K562 (cell line): Measurements from ENCODE around the gene LMAN1. TPM values are rescaled to one million over a fixed set of nuclear protein-coding genes. Genes with fewer than 3 reads are reported as not detected.

Experiments
- ATAC-seq: fragments of 200-7000 bp; cut with Tn5 transposase; 3 replicates; pipeline ENCODE4 v1.9.1; 2020; ENCODE audit warnings: moderate library complexity
- BruUV-seq: library from RNA; stranded (reverse); fragments of 400-500 nt; replicated peaks from 2 replicates; lab custom pipeline; 2021; lab: Mats Ljungman, UMichigan
- CTCF ChIA-PET: fragments of 300-600 bp; formaldehyde crosslinking; extraction: SDS; loops from one replicate; lab custom pipeline; 2021; ENCODE audit warnings: low intra/inter-chr PET ratio; lab: Yijun Ruan, JAX
- POLR2A ChIA-PET: fragments of 300-600, 350-650 bp; sonication (Branson Sonifier 250); formaldehyde crosslinking; extraction: SDS; loops from one replicate; lab custom pipeline; 2021; ENCODE audit warnings: antibody characterized with exemption, inconsistent platforms; lab: Yijun Ruan, JAX
- DNase-seq, 4 experiments: peaks; one replicate each; pipeline versions ENCODE4 v3.0.0 to v3.0.0-alpha.2; 2011 to 2018; ENCODE audit warnings: low spot score in 3 of 4, mixed read lengths in 3 of 4; ENCODE audit errors: extremely low read depth in 1 of 4
- FAIRE-seq: peaks from 2 replicates; lab custom pipeline; 2011; peaks lifted over from hg19 to GRCh38; lab: Jason Lieb, UNC
- H2AFZ ChIP-seq: 2 replicates; pipeline ENCODE4 v1.6.0; 2011; ENCODE audit warnings: low read depth, low read length, control low read depth, inconsistent platforms
- H3K27ac ChIP-seq: fragments of 200-600 bp; 3 replicates; pipeline ENCODE4 v1.8.0; 2011; ENCODE audit warnings: low read depth, mild to moderate bottlenecking, control low read depth, inconsistent platforms, low read length, moderate library complexity, mixed read lengths; ENCODE audit errors: extremely low read depth
- H3K27me3 ChIP-seq, 2 experiments: fragments of 300-600 bp in 1 of 2; 2 replicates in 1 of 2; 3 replicates in 1 of 2; pipeline versions ENCODE4 v1.6.0 to v1.8.0; 2011; ENCODE audit warnings: inconsistent platforms in 2 of 2, low read length in 2 of 2, mild to moderate bottlenecking in 1 of 2, mixed read lengths in 1 of 2, moderate library complexity in 1 of 2; ENCODE audit not compliant: control insufficient read depth in 2 of 2, insufficient read depth in 2 of 2
- H3K36me3 ChIP-seq: fragments of 300-600 bp; 3 replicates; pipeline ENCODE4 v1.8.0; 2011; ENCODE audit warnings: mild to moderate bottlenecking, low read length, inconsistent platforms; ENCODE audit not compliant: control insufficient read depth, insufficient read depth
- H3K4me1 ChIP-seq, 2 experiments: fragments of 200-600 bp in 1 of 2; replicated peaks in 1 of 2; 2 replicates in 1 of 2; 3 replicates in 1 of 2; pipeline versions ENCODE4 v1.5.1 to v1.8.0; 2011; ENCODE audit warnings: inconsistent platforms in 2 of 2, low read length in 2 of 2, mild to moderate bottlenecking in 1 of 2, mixed read lengths in 1 of 2, moderate library complexity in 1 of 2; ENCODE audit not compliant: control insufficient read depth in 2 of 2, insufficient read depth in 2 of 2
- H3K4me2 ChIP-seq: 2 replicates; pipeline ENCODE4 v1.6.1; 2011; ENCODE audit warnings: low read length, control low read depth, inconsistent platforms, mixed read lengths; ENCODE audit not compliant: insufficient read depth
- H3K4me3 ChIP-seq: fragments of 200-600 bp; sonication (generic), shearing (Covaris generic); 2 replicates; pipeline ENCODE4 v1.5.1; 2016; ENCODE audit warnings: control low read depth, inconsistent platforms
- H3K79me2 ChIP-seq: fragments of 200-600 bp; 3 replicates; pipeline ENCODE4 v1.8.0; 2011; ENCODE audit warnings: low read length, inconsistent platforms; ENCODE audit not compliant: control insufficient read depth, insufficient read depth
- H3K9ac ChIP-seq, 2 experiments: 2 replicates each; pipeline versions ENCODE4 v1.6.0 to v1.6.1; 2011; ENCODE audit warnings: low read depth in 2 of 2, low read length in 2 of 2, control low read depth in 1 of 2, inconsistent platforms in 1 of 2, mild to moderate bottlenecking in 1 of 2, mixed read lengths in 1 of 2; ENCODE audit not compliant: insufficient read depth in 1 of 2
- H3K9me1 ChIP-seq: one replicate; pipeline ENCODE4 v1.6.0; 2011; ENCODE audit warnings: inconsistent platforms, mild to moderate bottlenecking, low read length, moderate library complexity; ENCODE audit not compliant: control insufficient read depth, insufficient read depth
- H3K9me3 ChIP-seq: replicated peaks from 2 replicates; pipeline ENCODE4 v1.5.1; 2011; ENCODE audit warnings: low read depth, low read length, inconsistent platforms; ENCODE audit not compliant: control insufficient read depth, insufficient read depth
- H4K20me1 ChIP-seq: replicated peaks from 2 replicates; pipeline ENCODE4 v1.6.1; 2011; ENCODE audit warnings: low read length, inconsistent platforms, mixed read lengths; ENCODE audit not compliant: control insufficient read depth, insufficient read depth
- CBX3 ChIP-seq, 2 experiments: IDR thresholded peaks; 1 replicate in 1 of 2; 2 replicates in 1 of 2; pipeline ENCODE4 v1.6.1; 2012; ENCODE audit warnings: inconsistent platforms in 2 of 2, low read length in 2 of 2, borderline replicate concordance in 1 of 2, control low read depth in 1 of 2
- E2F3 ChIP-seq: fragments of 250-450 bp; sonication (Bioruptor Pico); IDR thresholded peaks from 2 replicates; pipeline ENCODE4 v1.4.0; 2020; ENCODE audit warnings: mild to moderate bottlenecking
- GATAD2A ChIP-seq: fragments of 450-650 bp; IDR thresholded peaks from 2 replicates; pipeline ENCODE4 v1.6.1; 2017
- KAT7 ChIP-seq: sonication (generic); formaldehyde crosslinking; IDR thresholded peaks from 2 replicates; pipeline ENCODE4 v1.8.0; 2022; ENCODE audit warnings: missing genetic modification reagents, mild to moderate bottlenecking, borderline replicate concordance
- TAL1 ChIP-seq: fragments of 450-650 bp; IDR thresholded peaks from 2 replicates; pipeline ENCODE4 v1.6.1; 2016; ENCODE audit warnings: mild to moderate bottlenecking
- ZC3H11A ChIP-seq: IDR thresholded peaks from 2 replicates; pipeline ENCODE4 v1.6.1; 2012; ENCODE audit warnings: low read depth, low read length, improper control_type of control experiment
- ZNF395 ChIP-seq: fragments of 200-800 bp; sonication (Bioruptor generic); IDR thresholded peaks from 2 replicates; pipeline ENCODE4 v1.6.1; 2017; ENCODE audit warnings: missing genetic modification characterization, missing compliant biosample characterization
- ZNF583 ChIP-seq: fragments of 250-450 bp; sonication (Bioruptor Pico); IDR thresholded peaks from 2 replicates; pipeline ENCODE4 v1.4.0; 2020
- ZNF766 ChIP-seq: fragments of 200-800 bp; sonication (Bioruptor generic); conservative IDR thresholded peaks from 2 replicates; pipeline ENCODE4 v1.6.1; 2016; ENCODE audit warnings: missing genetic modification characterization, missing compliant biosample characterization
- ZNF778 ChIP-seq: fragments of 450-650 bp; formaldehyde crosslinking; IDR thresholded peaks from 2 replicates; pipeline ENCODE4 v1.4.0; 2020; ENCODE audit warnings: mild to moderate bottlenecking, moderate library complexity
- WGBS: fragments of 100-300 bp; shearing (Covaris generic); methylation state at CpG from one replicate; pipeline ENCODE4 v1.1.6; 2016; ENCODE audit warnings: low coverage, mixed read lengths; ENCODE audit not compliant: insufficient coverage; ENCODE audit errors: missing lambda C conversion rate; 5-methylcytosine and 5-hydroxymethylcytosine counted together
- in situ Hi-C: fragments of 300-500 bp; cut with MboI; formaldehyde crosslinking; loops from 4 replicates; pipeline ENCODE4 v1.15.0; 2018; ENCODE audit warnings: inconsistent platforms, mixed read lengths
- intact Hi-C: fragments of 100-400 bp; cut with micrococcal nuclease; formaldehyde crosslinking; loops from 2 replicates; pipeline ENCODE4 v1.14.2; 2022
- polyA plus RNA-seq, 8 experiments: library from polyadenylated mRNA; depleted of rRNA in 4 of 8; stranded (reverse) in 5 of 8; unstranded in 3 of 8; fragments of >200 nt; fragmentation: Nextera tagmentation in 2 of 8; fragmentation: Illumina TruSeq in 1 of 8; extraction: Ambion mirVana in 2 of 8; extraction: Trizol in 1 of 8; gene quantifications; 2 replicates each; pipeline versions ENCODE4 v1.2.1 to v1.2.3, GENCODE V29; 2011 to 2014; ENCODE audit warnings: inconsistent platforms in 1 of 8, missing spikeins in 1 of 8
- total RNA-seq, 7 experiments: library from RNA; depleted of rRNA in 6 of 7; stranded (reverse); fragments of >200 nt in 6 of 7; fragmentation: Illumina TruSeq in 2 of 7; extraction: Trizol in 2 of 7; gene quantifications; 2 replicates each; pipeline versions ENCODE4 v1.2.1 to v1.2.3, GENCODE V29; 2011 to 2021; ENCODE audit warnings: low replicate concordance in 1 of 7

Gene LMAN1
- total and polyA plus RNA-seq, 9 of the 15 experiments (the other 6 are each of a cell fraction or from before 2014, with no cell fraction given): 18.8 to 108 (median 71.2) TPM

- TF ChIP-seq CBX3 (IDR thresholded peaks at IDR 0.05; ENCODE audit: borderline replicate concordance in 1 of 2, low read length in 2 of 2): no peak
These were observed 28.0 kb upstream of the LMAN1 start (continued) for GRCh38 chr18:59386909-59387686.

- DNase-seq (no peak), ATAC-seq (no peak), FAIRE-seq (no peak)
- 9% methylated on average over 4 of the region's 4 CpGs for WGBS
- peaks cover 0 to under 1% of the 10 kb centered on the region in 2 experiments; a peak in 4 of 5 replicates for H3K27me3 ChIP-seq
- H3K27ac ChIP-seq: no peak overlapping the region
- in situ Hi-C loops: no loop called here
- no peak overlapping the region for H3K4me3 ChIP-seq
- no TSS peak for BruUV-seq
- no peak for TF ChIP-seq ZNF395
- no peak for TF ChIP-seq ZNF583 (CRISPR knock-in tag)
- TF ChIP-seq E2F3: no peak
- TF ChIP-seq KAT7 (CRISPR knock-in tag): no peak
- TF ChIP-seq ZC3H11A: no peak
- TF ChIP-seq TAL1: no peak
- TF ChIP-seq GATAD2A: no peak
- TF ChIP-seq ZNF778: no peak
- TF ChIP-seq ZNF766 (CRISPR knock-in tag): no peak
- H3K36me3 ChIP-seq: no peaks in the 10 kb centered on the region
- no peaks in the 10 kb centered on the region for H3K9me3 ChIP-seq
- no peak overlapping the region for H2AFZ ChIP-seq
- no peak overlapping the region for H3K4me2 ChIP-seq
- ChIA-PET POLR2A (no interaction called here), CTCF (no interaction called here)
- H3K4me1 ChIP-seq: no peaks in the 10 kb centered on the region
- H3K79me2 ChIP-seq: no peaks in the 10 kb centered on the region
- H3K9ac ChIP-seq: no peak overlapping the region
- intact Hi-C loops: no loop called here
- H4K20me1 ChIP-seq: no peaks in the 10 kb centered on the region
- no peaks in the 10 kb centered on the region for H3K9me1 ChIP-seq
These were observed 26.1 kb upstream of the LMAN1 start for GRCh38 chr18:59385191-59385590.
